ENCODE measurements around the gene HSPA14.

The HSPA14 gene

GRCh38 chr10:14918964-14919363, 80.9 kb downstream of the HSPA14 start:
- H3K4me3 ChIP-seq (ENCODE audit: insufficient read depth, low read length, poor library complexity, severe bottlenecking): no peak overlapping the region
- no peaks in the 10 kb centered on the region for H3K9me2 ChIP-seq (replicated peaks; ENCODE audit: insufficient read depth, low read length)
- no peak overlapping the region for H3K4me2 ChIP-seq (ENCODE audit: low read depth, low read length, poor library complexity, severe bottlenecking)
- H3K36me3 ChIP-seq (ENCODE audit: low read length): peaks cover 82% of the 10 kb centered on the region
- no peaks in the 10 kb centered on the region for H3K27me3 ChIP-seq (ENCODE audit: low read length)
- no peak overlapping the region for H3K27ac ChIP-seq (ENCODE audit: low read depth, low read length)
- TF ChIP-seq, protein P1, sequence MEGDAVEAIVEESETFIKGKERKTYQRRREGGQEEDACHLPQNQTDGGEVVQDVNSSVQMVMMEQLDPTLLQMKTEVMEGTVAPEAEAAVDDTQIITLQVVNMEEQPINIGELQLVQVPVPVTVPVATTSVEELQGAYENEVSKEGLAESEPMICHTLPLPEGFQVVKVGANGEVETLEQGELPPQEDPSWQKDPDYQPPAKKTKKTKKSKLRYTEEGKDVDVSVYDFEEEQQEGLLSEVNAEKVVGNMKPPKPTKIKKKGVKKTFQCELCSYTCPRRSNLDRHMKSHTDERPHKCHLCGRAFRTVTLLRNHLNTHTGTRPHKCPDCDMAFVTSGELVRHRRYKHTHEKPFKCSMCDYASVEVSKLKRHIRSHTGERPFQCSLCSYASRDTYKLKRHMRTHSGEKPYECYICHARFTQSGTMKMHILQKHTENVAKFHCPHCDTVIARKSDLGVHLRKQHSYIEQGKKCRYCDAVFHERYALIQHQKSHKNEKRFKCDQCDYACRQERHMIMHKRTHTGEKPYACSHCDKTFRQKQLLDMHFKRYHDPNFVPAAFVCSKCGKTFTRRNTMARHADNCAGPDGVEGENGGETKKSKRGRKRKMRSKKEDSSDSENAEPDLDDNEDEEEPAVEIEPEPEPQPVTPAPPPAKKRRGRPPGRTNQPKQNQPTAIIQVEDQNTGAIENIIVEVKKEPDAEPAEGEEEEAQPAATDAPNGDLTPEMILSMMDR (IDR thresholded peaks at IDR 0.05; ENCODE audit: insufficient read depth, low read length, poor library complexity, severe bottlenecking): no peak
- TF ChIP-seq EZH2phosphoT487 (conservative IDR thresholded peaks at IDR 0.05; ENCODE audit: low read length): no peak
- no peak overlapping the region for H3K9ac ChIP-seq (ENCODE audit: low read length)
- no peaks in the 10 kb centered on the region for H4K20me1 ChIP-seq (ENCODE audit: low read depth, low read length)
- H3F3A ChIP-seq (ENCODE audit: insufficient read depth): peaks cover 21% of the 10 kb centered on the region; the same call in 1 of the 2 replicates
- no peak overlapping the region for H2AFZ ChIP-seq (ENCODE audit: low read depth, low read length, severe bottlenecking)
- H3K9me3 ChIP-seq (ENCODE audit: insufficient read depth, low read length): peaks cover 20% of the 10 kb centered on the region; the same call in 1 of the 2 replicates
- no peaks in the 10 kb centered on the region; the same call in 1 of the 2 replicates for H3K79me2 ChIP-seq (ENCODE audit: insufficient read depth, low read length)

All from SU-DHL-6 (cell line).